HCT116 (cell line): ENCODE results near the gene CRYGN. TPM values are rescaled to one million over a fixed set of nuclear protein-coding genes. Genes with fewer than 3 reads are reported as not detected.

ENCODE experiments used
- ATAC-seq: fragments of 200-7000 bp; cut with Tn5 transposase; 2 replicates; pipeline ENCODE4 v1.9.1; 2020; ENCODE audit warnings: mild to moderate bottlenecking, moderate library complexity
- BruUV-seq: library from RNA; stranded (reverse); fragments of 400-500 nt; replicated peaks from 2 replicates; lab custom pipeline; 2021; lab: Mats Ljungman, UMichigan
- CTCF ChIA-PET: fragments of 300-600 bp; sonication (Branson Sonifier 250); formaldehyde crosslinking; loops from one replicate; lab custom pipeline; 2021; ENCODE audit warnings: antibody characterized with exemption; lab: Charles Lee
- POLR2A ChIA-PET: fragments of 300-600, 350-600 bp; sonication (Branson Sonifier 250); formaldehyde crosslinking; loops from one replicate; lab custom pipeline; 2021; ENCODE audit warnings: antibody characterized with exemption; lab: Charles Lee
- RAD21 ChIA-PET, 2 experiments: fragments of 300-600 bp; sonication (Branson Sonifier 250); formaldehyde crosslinking; loops; one replicate each; lab custom pipeline; 2023; ENCODE audit warnings: low total read pairs in 2 of 2; ENCODE audit not compliant: uncharacterized antibody in 2 of 2, unreplicated experiment in 2 of 2, low non-redundant PET in 1 of 2; lab: Charles Lee
- DNase-seq: peaks from one replicate; pipeline ENCODE4 v3.0.0-alpha.2; 2010; ENCODE audit warnings: low read depth, low spot score
- H2AFZ ChIP-seq: fragments of 200-600 bp; shearing (Covaris generic), sonication (generic); 2 replicates; pipeline ENCODE4 v1.6.1; 2017; ENCODE audit warnings: low read depth, mixed run types, mixed read lengths, antibody characterized with exemption, low read length; ENCODE audit not compliant: poor library complexity, severe bottlenecking
- H3K27ac ChIP-seq: 2 replicates; pipeline ENCODE4 v1.5.1; 2012; ENCODE audit warnings: low read depth, low read length
- H3K27me3 ChIP-seq: fragments of 200-600 bp; sonication (generic); 2 replicates; pipeline ENCODE4 v1.6.1; 2016; ENCODE audit warnings: mixed run types, low read length, mixed read lengths; ENCODE audit not compliant: insufficient read depth
- H3K36me3 ChIP-seq, 2 experiments: fragments of 200-500 bp in 1 of 2; fragments of 200-600 bp in 1 of 2; sonication (Bioruptor generic) in 1 of 2; sonication (generic) in 1 of 2; 2 replicates each; pipeline versions ENCODE4 v1.5.1 to v1.6.1; 2014 to 2016; ENCODE audit warnings: low read length in 2 of 2, inconsistent platforms in 1 of 2, mixed read lengths in 1 of 2, mixed run types in 1 of 2; ENCODE audit not compliant: insufficient read depth in 2 of 2, control insufficient read depth in 1 of 2
- H3K4me1 ChIP-seq, 2 experiments: fragments of 200-600 bp in 1 of 2; sonication (generic) in 1 of 2; 2 replicates each; pipeline versions ENCODE4 v1.5.1 to v1.6.1; 2012 to 2017; ENCODE audit warnings: low read length in 2 of 2, inconsistent platforms in 1 of 2, mild to moderate bottlenecking in 1 of 2, mixed read lengths in 1 of 2, mixed run types in 1 of 2, moderate library complexity in 1 of 2; ENCODE audit not compliant: insufficient read depth in 2 of 2, control insufficient read depth in 1 of 2
- H3K4me2 ChIP-seq: fragments of 200-600 bp; sonication (generic); 2 replicates; pipeline ENCODE4 v1.6.1; 2017; ENCODE audit warnings: mixed run types, low read length, mixed read lengths
- H3K4me3 ChIP-seq, 2 experiments: fragments of 200-600 bp in 1 of 2; sonication (generic) in 1 of 2; replicated peaks in 1 of 2; 2 replicates each; pipeline ENCODE4 v1.5.1; 2011 to 2016; ENCODE audit warnings: low read length in 2 of 2, control low read depth in 1 of 2, low read depth in 1 of 2, mild to moderate bottlenecking in 1 of 2, mixed read lengths in 1 of 2, mixed run types in 1 of 2
- H3K79me2 ChIP-seq: fragments of 200-600 bp; sonication (generic); 2 replicates; pipeline ENCODE4 v1.6.1; 2017; ENCODE audit warnings: mild to moderate bottlenecking, mixed run types, low read length, moderate library complexity, mixed read lengths; ENCODE audit not compliant: insufficient read depth
- H3K9ac ChIP-seq: fragments of 200-600 bp; sonication (generic); 2 replicates; pipeline ENCODE4 v1.6.1; 2016; ENCODE audit warnings: low read length, mixed read lengths
- H3K9me2 ChIP-seq: fragments of 200-600 bp; sonication (generic), shearing (Covaris generic); 2 replicates; pipeline ENCODE4 v1.6.1; 2017; ENCODE audit warnings: mixed run types, mild to moderate bottlenecking, moderate library complexity; ENCODE audit not compliant: insufficient read depth
- H3K9me3 ChIP-seq, 2 experiments: fragments of 200-500 bp in 1 of 2; fragments of 200-600 bp in 1 of 2; sonication (Bioruptor generic) in 1 of 2; sonication (generic) in 1 of 2; 2 replicates each; pipeline ENCODE4 v1.6.1; 2014 to 2017; ENCODE audit warnings: low read length in 2 of 2, mixed read lengths in 2 of 2, inconsistent platforms in 1 of 2, low read depth in 1 of 2, mild to moderate bottlenecking in 1 of 2, mixed run types in 1 of 2, moderate library complexity in 1 of 2; ENCODE audit not compliant: control insufficient read depth in 1 of 2, insufficient read depth in 1 of 2
- H4K20me1 ChIP-seq: fragments of 200-600 bp; sonication (generic), shearing (Covaris generic); 2 replicates; pipeline ENCODE4 v1.6.1; 2017; ENCODE audit warnings: mixed run types, mild to moderate bottlenecking, moderate library complexity; ENCODE audit not compliant: insufficient read depth
- ELF1 ChIP-seq: IDR thresholded peaks from 2 replicates; pipeline ENCODE4 v1.6.1; 2012; ENCODE audit warnings: low read depth, borderline replicate concordance
- EZH2 ChIP-seq: fragments of 200-600 bp; sonication (generic); IDR thresholded peaks from 2 replicates; pipeline ENCODE4 v1.6.1; 2017; ENCODE audit warnings: antibody characterized with exemption, mixed run types
- POLR2AphosphoS5 ChIP-seq: IDR thresholded peaks from 2 replicates; pipeline ENCODE4 v1.6.1; 2011; ENCODE audit warnings: mild to moderate bottlenecking, low read depth, low read length, moderate library complexity
- TCF7L2 ChIP-seq: IDR thresholded peaks from 2 replicates; pipeline ENCODE4 v1.7.0; 2011; ENCODE audit warnings: borderline replicate concordance, inconsistent platforms; ENCODE audit not compliant: insufficient read depth, insufficient read length; ENCODE audit errors: extremely low read depth
- YY1 ChIP-seq: IDR thresholded peaks from 2 replicates; pipeline ENCODE4 v1.6.1; 2011; ENCODE audit warnings: low read length, low read depth, moderate library complexity, mild to moderate bottlenecking; ENCODE audit not compliant: insufficient replicate concordance; ENCODE audit errors: extremely low read depth
- ZBTB33 ChIP-seq: IDR thresholded peaks from 2 replicates; pipeline ENCODE4 v1.6.1; 2011; ENCODE audit warnings: mild to moderate bottlenecking, low read length, moderate library complexity; ENCODE audit not compliant: insufficient replicate concordance; ENCODE audit errors: extremely low read depth
- ZNF274 ChIP-seq: fragments of 200-500 bp; sonication (Bioruptor generic); IDR thresholded peaks from 2 replicates; pipeline ENCODE4 v1.6.1; 2014; ENCODE audit warnings: mild to moderate bottlenecking, low read depth, low read length, inconsistent platforms
- intact Hi-C: fragments of 100-400 bp; cut with micrococcal nuclease; formaldehyde crosslinking; loops from 2 replicates; pipeline ENCODE4 v1.10.0; 2022
- total RNA-seq: library from RNA; stranded (reverse); gene quantifications from one replicate; pipeline ENCODE4 v1.2.1, GENCODE V29; 2021; ENCODE audit not compliant: unreplicated experiment

CRYGN gene
- total RNA-seq, 1 experiment from 2014 or later = not detected

- no peaks in the 10 kb centered on the region for H3K27me3 ChIP-seq
- H3K79me2 ChIP-seq = peaks cover 27% of the 10 kb centered on the region
- ChIA-PET RAD21 (no interaction called here), CTCF (no interaction called here), POLR2A (no interaction called here)
- H3K9ac ChIP-seq = no peak overlapping the region
- ATAC-seq (no peak), DNase-seq (no peak)
- 0 out of 2 replicates have a peak, but pooled peaks have one; percentile 13 for TF ChIP-seq POLR2AphosphoS5
- TF ChIP-seq ELF1 = no peak
- TF ChIP-seq TCF7L2 = no peak
- no peak for TF ChIP-seq ZBTB33
- no peak for TF ChIP-seq ZNF274
- TF ChIP-seq EZH2 = no peak
- TF ChIP-seq YY1 = no peak
- no peak overlapping the region for H2AFZ ChIP-seq
- no peak overlapping the region for H3K4me3 ChIP-seq
- no TSS peak for BruUV-seq
- H3K4me1 ChIP-seq = peaks cover 7 to 16% of the 10 kb centered on the region in 2 experiments
- H3K4me2 ChIP-seq = no peak overlapping the region
- intact Hi-C loops = no loop called here
- H3K9me3 ChIP-seq = peaks cover 8 to 15% of the 10 kb centered on the region in 2 experiments; a peak in 2 of 4 replicates
- H3K27ac ChIP-seq = no peak overlapping the region
- H3K9me2 ChIP-seq = no peaks in the 10 kb centered on the region
- no peaks in the 10 kb centered on the region for H4K20me1 ChIP-seq
- H3K36me3 ChIP-seq = peaks cover 22 to 65% of the 10 kb centered on the region in 2 experiments
These were observed 25.2 kb upstream of the CRYGN start for GRCh38 chr7:151465169-151465568.
